Esophagus squamous epithelium (tissue), 4 donors: Measurements from ENCODE around the gene LSP1.

ENCODE experiments used
- CTCF ChIP-seq, 6 experiments: fragments of 450-650 bp in 4 of 6; fragments of 200-600 bp in 2 of 6; sonication (generic) in 2 of 6; IDR thresholded peaks; one replicate each; pipeline ENCODE4 v1.5.1; 2016 to 2019; ENCODE audit warnings: antibody characterized with exemption in 6 of 6, mild to moderate bottlenecking in 4 of 6, moderate library complexity in 4 of 6
- POLR2A ChIP-seq, 4 donors: fragments of 450-650 bp; IDR thresholded peaks; one replicate each; pipeline ENCODE4 v1.6.1; 2017; ENCODE audit warnings: antibody characterized with exemption in 4 of 4, mild to moderate bottlenecking in 4 of 4, moderate library complexity in 3 of 4

- TF ChIP-seq CTCF (IDR thresholded peaks at IDR 0.05) = no peak
- no peak for TF ChIP-seq POLR2A (IDR thresholded peaks at IDR 0.05)
Observed at GRCh38 chr11:1926156-1927025, 73.5 kb downstream of the LSP1 start.
